Thoracic aorta (tissue), 2 donors: ENCODE measurements around the gene MYOCOS. TPM values are rescaled to one million over a fixed set of nuclear protein-coding genes. Genes with fewer than 3 reads are reported as not detected.
"Not testable (repeated sequence)": the region's sequence is repeated elsewhere in the genome, so short reads cannot be mapped to it uniquely, and the experiment has no call there.

Experiments
- ATAC-seq: fragments of 150-250 bp; one replicate; pipeline ENCODE4 v1.8.0; 2017; ENCODE audit warnings: low read depth; ENCODE audit not compliant: insufficient number of reproducible peaks, low FRiP score
- DNase-seq: peaks from one replicate; pipeline ENCODE4 v3.0.0-alpha.2; 2020; ENCODE audit warnings: low spot score
- H3K27ac ChIP-seq, 2 donors: fragments of 200-600 bp; sonication (generic); 1 replicate in 1 of 2; 2 replicates in 1 of 2; pipeline ENCODE4 v1.5.1; 2016; ENCODE audit warnings: mild to moderate bottlenecking in 2 of 2, moderate library complexity in 2 of 2
- H3K27me3 ChIP-seq: fragments of 200-600 bp; sonication (generic); replicated peaks from 2 replicates; pipeline ENCODE4 v1.6.0; 2016; ENCODE audit warnings: mild to moderate bottlenecking; ENCODE audit not compliant: insufficient read depth
- H3K36me3 ChIP-seq: fragments of 200-600 bp; sonication (generic); one replicate; pipeline ENCODE4 v1.5.1; 2016
- H3K4me1 ChIP-seq, 2 donors: fragments of 200-600 bp; sonication (generic); 1 replicate in 1 of 2; 2 replicates in 1 of 2; pipeline versions ENCODE4 v1.5.1 to v1.6.0; 2016; ENCODE audit warnings: low read depth in 2 of 2, mild to moderate bottlenecking in 1 of 2; ENCODE audit not compliant: control insufficient read depth in 1 of 2
- H3K4me3 ChIP-seq: fragments of 200-600 bp; sonication (generic); 2 replicates; pipeline ENCODE4 v1.5.1; 2016; ENCODE audit warnings: mild to moderate bottlenecking
- H3K9me3 ChIP-seq: fragments of 200-600 bp; sonication (generic); 2 replicates; pipeline ENCODE4 v1.5.1; 2016
- CTCF ChIP-seq: fragments of 200-600 bp; sonication (generic); IDR thresholded peaks from one replicate; pipeline ENCODE4 v1.5.1; 2019; ENCODE audit warnings: antibody characterized with exemption
- total RNA-seq, 2 donors: library from RNA; depleted of rRNA; stranded (reverse); fragments of >200 nt; gene quantifications; one replicate each; pipeline versions ENCODE4 v1.1.0 to v1.2.3, GENCODE V29; 2016

Gene MYOCOS
- total RNA-seq, 2 donors from 2014 or later: not detected

GRCh38 chr1:171606402-171606941 is 15.6 kb upstream of the MYOCOS start:
- no peak for ATAC-seq
- TF ChIP-seq CTCF: no peak
- Histone ChIP-seq H3K27ac (no peak overlapping the region), H3K4me1 (no peaks in the 10 kb centered on the region), H3K27me3 (no peaks in the 10 kb centered on the region), H3K4me3 (no peak overlapping the region), H3K9me3 (no peaks in the 10 kb centered on the region), H3K36me3 (no peaks in the 10 kb centered on the region)
- DNase-seq: no peak

- Histone ChIP-seq H3K9me3 (no peaks in the 10 kb centered on the region), H3K4me1 (no peaks in the 10 kb centered on the region), H3K27ac (no peak overlapping the region), H3K4me3 (no peak overlapping the region), H3K36me3 (no peaks in the 10 kb centered on the region), H3K27me3 (no peaks in the 10 kb centered on the region)
- DNase-seq: no peak
- no peak for TF ChIP-seq CTCF
- ATAC-seq: no peak
Measured at GRCh38 chr1:171610385-171610784, 11.7 kb upstream of the MYOCOS start.

GRCh38 chr1:171611306-171611705 is 10.7 kb upstream of the MYOCOS start:
- Histone ChIP-seq H3K4me1 (no peaks in the 10 kb centered on the region), H3K4me3 (no peak overlapping the region), H3K9me3 (no peaks in the 10 kb centered on the region), H3K27me3 (no peaks in the 10 kb centered on the region), H3K36me3 (no peaks in the 10 kb centered on the region), H3K27ac (no peak overlapping the region)
- no peak for DNase-seq
- TF ChIP-seq CTCF: no peak
- no peak for ATAC-seq

GRCh38 chr1:171613282-171613681 is 8.8 kb upstream of the MYOCOS start:
- DNase-seq: no peak

GRCh38 chr1:171615122-171615906 is 6.7 kb upstream of the MYOCOS start:
- not testable (repeated sequence) for H3K4me1 ChIP-seq, ATAC-seq, H3K9me3 ChIP-seq, H3K4me3 ChIP-seq, DNase-seq, H3K27me3 ChIP-seq, H3K36me3 ChIP-seq, H3K27ac ChIP-seq

More at GRCh38 chr1:171613282-171613681, 8.8 kb upstream of the MYOCOS start:
- H3K4me3 ChIP-seq: no peak overlapping the region
- no peaks in the 10 kb centered on the region for H3K9me3 ChIP-seq
- no peaks in the 10 kb centered on the region for H3K27me3 ChIP-seq
- H3K27ac ChIP-seq: no peak overlapping the region
- no peak for ATAC-seq
- no peak for TF ChIP-seq CTCF
- no peaks in the 10 kb centered on the region for H3K36me3 ChIP-seq
- H3K4me1 ChIP-seq: no peaks in the 10 kb centered on the region
